Panc1 (cell line): ENCODE data around the gene GATAD2B.

Experiments used
- CTCF ChIP-seq: fragments of 450-650 bp; IDR thresholded peaks from 2 replicates; pipeline ENCODE4 v1.5.1; 2017; ENCODE audit warnings: mild to moderate bottlenecking
- POLR2AphosphoS5 ChIP-seq: IDR thresholded peaks from 2 replicates; pipeline ENCODE4 v1.6.1; 2012; ENCODE audit warnings: mild to moderate bottlenecking, low read depth, low read length, moderate library complexity
- TF ChIP-seq, protein P1 (sequence below), 2 experiments: IDR thresholded peaks; 2 replicates each; pipeline ENCODE4 v1.6.1; 2011 to 2012; ENCODE audit warnings: low read depth in 2 of 2, control low read depth in 1 of 2, low read length in 1 of 2, mild to moderate bottlenecking in 1 of 2, moderate library complexity in 1 of 2; ENCODE audit not compliant: insufficient read depth in 1 of 2

DNA sequence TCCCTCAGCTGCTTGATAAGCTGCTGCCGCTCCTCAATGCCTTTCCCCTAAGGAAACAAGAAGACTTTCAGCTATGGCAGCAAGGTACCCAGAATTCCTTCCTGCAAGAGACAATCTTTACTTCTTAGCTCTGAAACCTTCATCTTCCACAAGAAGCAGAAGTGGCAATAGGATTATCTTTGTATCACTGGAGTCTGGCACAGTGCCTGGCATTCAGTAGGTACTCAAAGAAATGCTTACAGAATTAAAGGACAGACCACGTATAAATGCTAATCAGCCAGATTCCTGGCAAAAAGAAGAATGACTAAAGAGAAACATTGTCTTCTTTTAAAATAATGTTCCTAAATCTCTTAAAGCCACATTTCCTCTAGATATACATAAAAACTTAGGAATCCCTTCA is 103.9 kb downstream of the GATAD2B start:
- TF ChIP-seq CTCF (no peak), POLR2AphosphoS5 (no peak)
- TF ChIP-seq, protein P1, sequence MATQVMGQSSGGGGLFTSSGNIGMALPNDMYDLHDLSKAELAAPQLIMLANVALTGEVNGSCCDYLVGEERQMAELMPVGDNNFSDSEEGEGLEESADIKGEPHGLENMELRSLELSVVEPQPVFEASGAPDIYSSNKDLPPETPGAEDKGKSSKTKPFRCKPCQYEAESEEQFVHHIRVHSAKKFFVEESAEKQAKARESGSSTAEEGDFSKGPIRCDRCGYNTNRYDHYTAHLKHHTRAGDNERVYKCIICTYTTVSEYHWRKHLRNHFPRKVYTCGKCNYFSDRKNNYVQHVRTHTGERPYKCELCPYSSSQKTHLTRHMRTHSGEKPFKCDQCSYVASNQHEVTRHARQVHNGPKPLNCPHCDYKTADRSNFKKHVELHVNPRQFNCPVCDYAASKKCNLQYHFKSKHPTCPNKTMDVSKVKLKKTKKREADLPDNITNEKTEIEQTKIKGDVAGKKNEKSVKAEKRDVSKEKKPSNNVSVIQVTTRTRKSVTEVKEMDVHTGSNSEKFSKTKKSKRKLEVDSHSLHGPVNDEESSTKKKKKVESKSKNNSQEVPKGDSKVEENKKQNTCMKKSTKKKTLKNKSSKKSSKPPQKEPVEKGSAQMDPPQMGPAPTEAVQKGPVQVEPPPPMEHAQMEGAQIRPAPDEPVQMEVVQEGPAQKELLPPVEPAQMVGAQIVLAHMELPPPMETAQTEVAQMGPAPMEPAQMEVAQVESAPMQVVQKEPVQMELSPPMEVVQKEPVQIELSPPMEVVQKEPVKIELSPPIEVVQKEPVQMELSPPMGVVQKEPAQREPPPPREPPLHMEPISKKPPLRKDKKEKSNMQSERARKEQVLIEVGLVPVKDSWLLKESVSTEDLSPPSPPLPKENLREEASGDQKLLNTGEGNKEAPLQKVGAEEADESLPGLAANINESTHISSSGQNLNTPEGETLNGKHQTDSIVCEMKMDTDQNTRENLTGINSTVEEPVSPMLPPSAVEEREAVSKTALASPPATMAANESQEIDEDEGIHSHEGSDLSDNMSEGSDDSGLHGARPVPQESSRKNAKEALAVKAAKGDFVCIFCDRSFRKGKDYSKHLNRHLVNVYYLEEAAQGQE (IDR thresholded peaks at IDR 0.05; ENCODE audit: insufficient read depth in 1 of 2, low read depth in 2 of 2, low read length in 1 of 2) = no peak
